Astrocyte of the cerebellum (primary cell): ENCODE measurements around the gene USP13.

Experiments used
- DNase-seq: peaks from one replicate; pipeline ENCODE4 v3.0.0-alpha.2; 2011; ENCODE audit warnings: low read depth
- H3K4me3 ChIP-seq: 2 replicates; pipeline ENCODE4 v1.5.1; 2011; ENCODE audit warnings: mild to moderate bottlenecking, low read depth, low read length, moderate library complexity
- CTCF ChIP-seq: IDR thresholded peaks from 2 replicates; pipeline ENCODE4 v1.5.1; 2012; ENCODE audit warnings: low read length, low read depth, moderate library complexity, mild to moderate bottlenecking; ENCODE audit errors: missing control alignments
- in situ Hi-C: cut with HindIII; loops from 2 replicates; pipeline ENCODE4 v1.10.0; 2017; ENCODE audit warnings: low sequenced_read_pairs

The USP13 gene

GRCh38 chr3:179706233-179706632, 53.4 kb downstream of the USP13 start:
- H3K4me3 ChIP-seq = no peak overlapping the region
- DNase-seq = no peak
- no peak for TF ChIP-seq CTCF
- in situ Hi-C loops = no loop called here

- no peak overlapping the region for H3K4me3 ChIP-seq
- TF ChIP-seq CTCF = no peak
- in situ Hi-C loops = no loop called here
- DNase-seq = no peak
Observed at GRCh38 chr3:179710079-179710478, 57.2 kb downstream of the USP13 start.

GRCh38 chr3:179713643-179714090, 60.8 kb downstream of the USP13 start:
- no peak for TF ChIP-seq CTCF
- in situ Hi-C loops = no loop called here

GRCh38 chr3:179715582-179715981, 62.7 kb downstream of the USP13 start:
- H3K4me3 ChIP-seq = no peak overlapping the region
- DNase-seq = no peak
- in situ Hi-C loops = no loop called here
- TF ChIP-seq CTCF = no peak

More at GRCh38 chr3:179713643-179714090, 60.8 kb downstream of the USP13 start:
- DNase-seq = peak; percentile 75
- H3K4me3 ChIP-seq = no peak overlapping the region

GRCh38 chr3:179716226-179716625, 63.4 kb downstream of the USP13 start:
- no peak for TF ChIP-seq CTCF
- no peak overlapping the region for H3K4me3 ChIP-seq
- in situ Hi-C loops = no loop called here
- DNase-seq = no peak

GRCh38 chr3:179716811-179717210, 64.0 kb downstream of the USP13 start:
- no peak for TF ChIP-seq CTCF
- H3K4me3 ChIP-seq = no peak overlapping the region
- peak; percentile 92 for DNase-seq
- in situ Hi-C loops = no loop called here

- no peak for TF ChIP-seq CTCF
- in situ Hi-C loops = no loop called here
- no peak overlapping the region for H3K4me3 ChIP-seq
Observed at GRCh38 chr3:179717219-179717618, 64.4 kb downstream of the USP13 start.

More at GRCh38 chr3:179717219-179717618, 64.4 kb downstream of the USP13 start:
- no peak for DNase-seq
